Stimulated activated CD4-positive, alpha-beta T cell treated with anti-CD3 and anti-CD28 coated beads, Interleukin-1b, Interleukin-23, amount 100 ng/mL, for 24 hours (primary cell): ENCODE data around the gene CDH12.
"Not testable (repeated sequence)": the region's sequence is repeated elsewhere in the genome, so short reads cannot be mapped to it uniquely, and the experiment has no call there.

Experiments
- DNase-seq, 4 experiments: peaks; one replicate each; pipeline ENCODE4 v3.0.0-alpha.2; 2020; ENCODE audit warnings: low read depth in 4 of 4, low spot score in 1 of 4

The CDH12 gene

DNA sequence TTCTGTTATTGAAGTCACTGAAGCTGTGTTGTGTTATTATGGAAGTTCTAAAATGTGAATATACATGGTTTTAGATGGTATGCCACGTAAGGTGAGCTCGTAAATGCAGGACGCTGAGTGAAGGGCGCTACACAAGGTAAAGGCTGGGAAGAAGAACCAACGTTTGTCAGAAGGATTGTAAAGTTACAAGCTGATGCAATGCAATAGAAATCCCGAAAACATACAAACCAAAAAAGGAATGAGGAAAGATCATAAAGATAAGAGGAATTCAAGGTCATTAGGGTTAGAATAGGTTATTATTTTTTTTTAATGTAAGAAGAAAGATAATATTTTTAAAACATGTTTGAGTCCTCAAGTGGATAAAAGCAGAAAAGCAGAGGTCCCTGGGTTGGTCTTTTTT, 538.6 kb downstream of the CDH12 start:
- no peak for DNase-seq

- no peak for DNase-seq
Observed at GRCh38 chr5:22306011-22306410, 547.1 kb downstream of the CDH12 start.

DNA sequence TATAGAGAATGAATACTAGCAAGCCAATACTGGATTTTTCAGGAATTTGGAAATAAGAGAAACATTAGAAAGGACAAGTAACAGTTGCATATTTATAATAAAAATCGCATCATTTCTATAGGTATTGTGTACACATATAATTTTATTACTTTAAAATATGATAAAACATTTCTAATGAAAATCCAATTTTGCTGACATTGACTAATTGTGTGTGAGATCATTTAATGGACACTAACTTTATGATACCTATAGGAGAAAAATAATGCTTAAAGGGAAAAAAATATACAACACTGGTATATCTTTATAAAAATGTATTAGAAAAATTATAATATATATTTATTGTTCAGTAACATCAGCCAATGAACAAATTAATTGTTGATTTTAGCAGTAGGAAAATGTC, 557.3 kb downstream of the CDH12 start:
- DNase-seq = no peak

DNA sequence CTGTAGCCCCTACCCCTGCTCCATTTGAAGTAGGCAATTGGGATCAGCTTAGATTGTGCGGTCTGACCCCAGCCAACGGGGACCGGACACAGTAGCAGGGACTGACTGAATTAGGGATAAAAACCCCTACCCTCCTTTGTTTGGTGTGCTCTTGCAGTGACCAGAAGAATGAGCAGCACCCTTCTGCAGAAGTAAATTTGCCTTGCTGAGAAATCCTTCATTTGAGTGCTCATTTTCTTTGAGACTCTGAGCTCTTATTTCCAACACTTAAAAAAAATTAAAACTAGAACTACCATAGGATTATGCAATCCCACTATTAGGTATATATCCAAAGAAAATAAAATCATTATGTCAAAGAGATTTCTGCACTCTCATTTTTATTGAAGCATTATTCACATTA, 560.0 kb downstream of the CDH12 start:
- no peak for DNase-seq

DNA sequence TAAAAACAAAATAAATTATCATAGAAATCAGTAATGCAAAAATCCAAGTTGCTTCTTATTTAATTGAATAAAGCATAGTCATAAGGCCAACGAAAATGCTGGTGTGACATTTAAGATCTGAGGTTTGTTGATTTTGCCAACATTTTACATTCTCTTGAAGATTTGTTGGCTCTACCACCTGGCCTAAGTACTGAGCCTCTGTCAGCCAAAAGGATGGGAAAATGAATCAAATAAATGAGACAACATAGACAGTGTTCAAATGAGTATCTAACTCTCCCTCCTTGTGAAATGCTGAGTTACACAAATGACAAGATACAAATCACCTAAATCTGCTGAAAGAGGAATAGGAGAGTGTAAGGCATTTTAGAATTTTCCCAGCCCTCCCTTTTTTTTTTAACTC, 575.0 kb downstream of the CDH12 start:
- no peak for DNase-seq

GRCh38 chr5:22277006-22277405, 576.1 kb downstream of the CDH12 start:
- DNase-seq = no peak

DNA sequence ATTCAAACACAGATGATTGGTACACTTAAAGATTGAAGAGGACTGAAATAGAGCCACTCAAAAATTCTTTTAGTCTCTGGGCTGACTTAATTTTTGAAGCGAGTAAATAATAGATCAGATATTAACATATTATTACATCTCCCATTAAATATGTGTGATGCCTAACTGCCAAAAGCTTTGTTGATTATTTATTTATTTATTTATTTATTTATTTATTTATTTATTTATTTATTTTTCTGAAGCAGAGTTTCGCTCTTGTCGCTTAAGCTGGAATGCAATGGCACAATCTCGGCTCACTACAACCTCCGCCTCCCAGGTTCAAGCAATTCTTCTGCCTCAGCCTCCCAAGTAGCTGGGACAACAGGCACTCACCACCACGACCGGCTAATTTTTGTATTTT, 587.3 kb downstream of the CDH12 start:
- not testable (repeated sequence) for DNase-seq

GRCh38 chr5:22258139-22258538, 595.0 kb downstream of the CDH12 start:
- DNase-seq = no peak

DNA sequence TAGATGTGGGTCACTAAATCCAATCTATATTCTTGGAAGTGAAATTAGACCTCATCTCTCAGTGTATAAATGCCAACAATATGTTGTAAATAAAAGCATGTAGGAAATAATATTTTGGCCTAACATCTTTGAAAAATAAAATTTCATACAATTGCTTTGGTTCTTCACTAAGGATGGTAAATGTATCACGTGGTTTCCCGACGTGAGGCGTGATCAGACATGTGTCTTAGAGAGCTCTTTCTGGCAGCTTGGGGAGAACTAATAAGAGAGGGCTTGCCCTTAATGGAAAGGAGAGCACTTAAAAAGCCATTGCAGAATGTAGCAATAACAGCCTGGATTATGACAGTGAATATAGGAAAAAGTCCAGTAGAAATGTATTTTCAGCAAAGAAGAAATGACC, 602.6 kb downstream of the CDH12 start:
- no peak for DNase-seq

DNA sequence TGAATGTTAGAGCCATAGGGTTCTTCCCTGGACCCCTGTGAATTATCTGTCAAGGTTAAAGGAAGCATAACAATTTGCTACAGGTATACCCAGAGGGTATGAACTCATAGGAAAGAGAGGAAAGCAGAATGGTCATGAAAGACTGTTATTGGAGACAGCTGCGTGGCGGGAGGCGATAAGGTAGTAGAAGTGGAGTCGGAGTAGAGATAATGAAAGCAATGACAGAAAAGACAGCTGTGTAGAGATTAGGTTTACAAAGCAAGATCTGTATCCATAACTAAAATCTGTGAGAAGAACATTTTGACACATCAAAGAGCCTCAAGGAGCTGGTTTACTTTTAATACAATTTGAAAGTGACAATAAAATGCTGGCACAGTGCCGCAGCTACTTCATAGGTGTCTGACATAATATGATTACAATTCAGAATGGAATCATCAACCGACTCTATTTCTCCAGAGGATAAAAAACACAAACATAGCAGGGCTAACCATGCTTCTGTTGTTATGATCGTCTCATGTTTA, 603.9 kb downstream of the CDH12 start:
- no peak for DNase-seq

DNA sequence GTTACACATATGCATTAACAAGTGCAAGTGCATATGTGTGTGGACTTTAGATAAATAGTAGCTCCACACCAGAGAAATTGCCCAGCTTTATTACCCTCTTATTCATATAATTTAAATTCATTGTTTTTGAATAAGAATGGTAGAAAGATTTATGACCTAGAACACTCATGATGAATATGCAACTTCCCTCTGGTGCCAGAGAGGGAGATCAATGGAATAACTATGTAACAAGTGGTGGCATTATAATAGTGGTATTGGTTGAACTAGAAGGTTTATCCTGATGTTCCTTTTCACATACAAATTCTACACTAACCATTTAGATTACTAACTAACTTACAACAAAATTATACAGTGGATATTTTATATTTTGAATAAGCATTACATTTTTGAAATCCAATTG, 607.4 kb downstream of the CDH12 start:
- no peak for DNase-seq

GRCh38 chr5:22242532-22242931, 610.6 kb downstream of the CDH12 start:
- no peak for DNase-seq

DNA sequence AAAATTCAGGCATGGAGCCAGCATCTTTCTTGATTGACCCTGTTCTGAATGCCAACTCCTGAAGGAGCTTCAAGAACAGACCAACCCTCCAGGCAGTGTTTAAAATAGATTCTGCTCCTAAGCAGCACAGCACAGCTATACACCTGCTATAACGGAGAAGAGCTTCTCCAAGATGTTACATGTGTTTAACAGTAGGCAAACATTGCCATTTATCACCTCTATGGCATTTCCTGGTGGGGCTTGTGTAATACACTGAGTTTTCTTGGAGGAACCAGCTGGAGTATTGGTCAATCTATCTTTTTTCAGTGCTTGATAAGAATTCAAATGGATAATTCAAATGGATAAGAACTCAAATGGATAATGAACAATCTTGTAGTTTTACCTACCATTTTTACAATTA, 615.1 kb downstream of the CDH12 start:
- no peak for DNase-seq

- no peak for DNase-seq
Observed at GRCh38 chr5:22226423-22226822, 626.7 kb downstream of the CDH12 start.

- no peak for DNase-seq
Observed at GRCh38 chr5:22223079-22223478, 630.1 kb downstream of the CDH12 start.

DNA sequence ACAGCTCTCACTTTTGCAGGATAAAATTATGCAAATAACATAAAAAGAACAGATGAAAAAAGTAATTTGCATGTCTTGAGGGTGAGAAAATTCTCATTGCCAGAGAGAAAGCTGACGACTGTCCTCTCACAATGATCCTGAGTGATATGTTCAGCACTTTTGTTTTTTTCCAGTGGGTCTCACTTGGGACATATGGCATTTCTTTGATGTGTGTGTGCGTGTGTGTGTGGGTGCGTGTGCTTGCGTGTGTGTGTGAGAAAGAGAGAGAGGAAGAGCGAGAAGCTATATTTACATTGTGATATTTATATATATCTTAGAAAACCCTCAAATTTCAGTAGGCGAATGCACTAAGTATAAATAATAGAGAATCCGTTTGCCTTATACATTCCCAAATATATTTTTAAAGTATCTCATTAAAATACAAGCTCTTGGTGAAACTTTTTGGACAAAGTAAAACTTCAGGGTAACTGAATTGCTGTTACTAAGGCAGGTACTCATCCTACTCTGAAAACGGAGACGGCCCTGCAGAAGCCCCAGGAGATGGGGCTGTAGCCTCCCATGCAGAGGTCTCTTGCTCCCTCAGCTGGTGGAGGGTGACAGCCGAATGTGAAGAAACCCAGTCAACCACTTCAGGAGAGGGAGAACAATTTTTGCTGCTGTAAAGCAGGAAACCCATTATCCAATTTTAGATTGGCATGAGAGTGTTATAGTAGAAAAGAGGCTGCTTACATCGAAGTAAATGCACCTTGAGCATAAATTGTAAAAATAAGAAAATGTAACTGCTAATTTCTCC, 639.2 kb downstream of the CDH12 start:
- DNase-seq = not testable (repeated sequence)

DNA sequence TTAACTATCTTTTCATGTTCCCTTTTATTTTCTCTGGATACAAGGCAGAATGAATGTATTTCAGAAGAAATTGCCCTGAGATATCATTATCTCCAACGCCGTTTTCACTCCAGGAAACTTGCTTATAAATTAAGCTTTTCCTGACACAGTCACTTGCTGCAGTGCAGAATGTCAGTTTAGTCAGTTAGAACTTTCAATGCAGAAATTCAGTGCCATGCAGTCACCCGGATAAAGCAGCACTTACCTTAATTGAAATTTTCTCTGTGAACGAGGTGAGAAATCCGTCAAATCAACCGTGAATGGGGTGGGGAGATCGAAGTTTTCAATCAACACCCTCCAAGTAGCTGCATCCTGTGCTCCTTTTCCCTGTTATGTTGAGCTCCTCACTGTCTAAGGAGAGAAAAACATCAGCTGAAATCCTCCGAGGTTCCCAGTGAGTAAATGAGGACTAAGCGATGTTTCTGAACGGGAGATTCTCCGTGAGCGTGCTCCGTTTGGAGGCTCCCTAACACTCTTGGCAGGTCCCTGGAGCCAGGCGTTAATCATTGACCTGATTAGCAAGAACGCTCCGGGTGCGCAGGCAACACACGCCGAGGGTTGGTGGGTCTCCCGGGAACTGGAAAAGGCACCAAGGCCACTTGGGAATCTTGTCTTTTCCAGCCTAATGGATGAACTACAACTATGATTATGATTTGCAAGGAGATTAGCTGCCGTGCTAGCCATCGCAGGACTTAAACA, 640.7 kb downstream of the CDH12 start:
- DNase-seq = not testable (repeated sequence)

DNA sequence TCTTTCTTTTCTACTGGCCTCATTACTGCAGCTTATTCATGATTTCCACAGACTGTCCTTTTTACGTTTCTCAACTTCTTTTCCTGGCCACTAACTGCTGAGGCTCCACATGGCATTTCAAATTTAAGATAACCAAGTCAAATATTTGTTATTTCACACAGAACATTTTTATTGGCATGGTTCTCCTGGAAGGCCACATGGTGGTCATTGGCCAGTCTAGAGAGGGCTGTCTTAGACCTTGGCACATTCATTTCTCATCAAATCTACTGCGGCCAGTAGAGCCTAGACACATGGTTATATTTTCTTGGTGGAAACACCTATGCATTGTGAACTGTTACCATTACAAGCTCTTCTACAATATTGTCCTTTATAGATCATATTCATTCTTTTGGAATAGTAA, 644.7 kb downstream of the CDH12 start:
- not testable (repeated sequence) for DNase-seq

DNA sequence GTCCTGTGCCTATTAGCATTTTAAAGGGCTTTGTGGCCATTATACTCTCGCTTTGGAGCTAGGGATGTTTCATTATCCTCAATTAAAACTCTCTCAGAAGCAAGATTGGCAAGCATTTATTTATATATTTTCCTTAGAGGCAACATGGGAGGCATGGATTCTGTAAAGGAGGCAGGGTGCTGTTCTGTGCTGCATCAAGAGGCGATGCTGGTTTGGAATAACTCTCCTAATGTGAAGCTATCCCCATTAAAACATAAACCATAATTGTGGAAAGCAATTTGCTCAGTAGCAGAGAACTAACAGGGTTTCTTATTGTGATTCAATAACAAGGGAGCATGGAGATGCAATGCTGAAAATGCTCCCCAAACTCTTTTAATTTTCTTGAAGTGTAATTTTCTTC, 664.5 kb downstream of the CDH12 start:
- DNase-seq = not testable (repeated sequence)

DNA sequence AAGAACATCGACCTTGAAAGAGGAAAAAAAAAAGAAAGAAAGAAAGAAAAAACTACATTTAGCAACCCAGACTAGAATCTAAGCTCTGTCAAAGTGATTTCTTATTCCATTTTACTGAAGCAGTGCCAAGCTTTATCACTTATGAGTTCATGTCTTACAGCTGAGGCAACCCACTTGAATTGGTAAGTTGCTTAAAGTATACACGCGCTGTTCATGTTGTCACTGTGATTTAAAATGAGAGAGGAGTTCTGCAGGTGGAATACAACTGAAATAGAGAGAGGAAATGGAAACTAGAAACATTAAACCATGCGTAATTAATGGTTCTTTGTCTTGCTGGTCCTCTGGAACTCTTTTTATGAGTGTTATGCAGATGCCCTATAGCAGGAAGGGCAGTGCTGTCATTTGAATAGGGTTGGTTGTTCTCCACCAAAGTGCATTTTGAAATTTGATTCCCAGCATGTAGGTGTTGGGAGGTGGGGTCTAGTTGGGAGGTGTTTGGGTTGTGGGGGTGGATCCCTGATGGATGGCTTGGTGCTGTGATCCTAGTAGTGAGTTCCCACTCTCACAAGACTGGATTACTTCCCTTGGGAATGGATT, 665.4 kb downstream of the CDH12 start:
- DNase-seq = not testable (repeated sequence)

GRCh38 chr5:22169226-22169625, 683.9 kb downstream of the CDH12 start:
- not testable (repeated sequence) for DNase-seq

DNA sequence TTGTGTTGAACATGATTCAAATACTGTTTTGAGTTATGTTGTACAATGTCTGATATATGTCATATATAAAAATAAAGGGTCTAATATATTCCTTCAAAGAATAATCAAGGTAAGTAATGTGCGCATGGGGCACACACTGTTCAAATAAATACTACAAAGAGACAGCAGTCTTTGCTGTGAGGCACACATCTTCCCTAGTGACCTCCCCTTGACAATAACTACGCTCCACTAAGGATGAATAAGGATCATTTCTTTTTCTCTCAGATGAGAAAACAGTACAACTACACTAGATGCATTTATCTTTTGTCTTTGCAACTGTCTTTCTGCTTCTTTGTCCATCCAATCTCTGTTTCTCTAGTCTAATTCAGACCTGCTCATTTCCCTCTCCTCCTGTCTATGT, 684.4 kb downstream of the CDH12 start:
- DNase-seq = not testable (repeated sequence)
